K562 (cell line): ENCODE results near the gene CIB1. TPM values are rescaled to one million over a fixed set of nuclear protein-coding genes. Genes with fewer than 3 reads are reported as not detected.

Experiments used
- CHD4 ChIP-seq: fragments of 200-600 bp; sonication (generic); IDR thresholded peaks from 3 replicates; pipeline ENCODE4 v1.6.1; 2012; ENCODE audit warnings: low read depth, mild to moderate bottlenecking, mixed read lengths, low read length, inconsistent platforms; ENCODE audit not compliant: insufficient read depth, insufficient replicate concordance, poor library complexity, severe bottlenecking
- CTBP1 ChIP-seq: fragments of 450-650 bp; IDR thresholded peaks from 2 replicates; pipeline ENCODE4 v1.6.1; 2016; ENCODE audit warnings: borderline replicate concordance
- CXXC5 ChIP-seq: fragments of 250-450 bp; sonication (Bioruptor Pico); IDR thresholded peaks from 2 replicates; pipeline ENCODE4 v1.8.0; 2022; ENCODE audit warnings: inconsistent platforms, mild to moderate bottlenecking, moderate library complexity
- L3MBTL2 ChIP-seq: fragments of 450-650 bp; IDR thresholded peaks from 2 replicates; pipeline ENCODE4 v1.6.1; 2016; ENCODE audit warnings: mild to moderate bottlenecking, moderate library complexity
- MYC ChIP-seq, 2 experiments: fragments of 250-450 bp in 1 of 2; sonication (Bioruptor Pico) in 1 of 2; IDR thresholded peaks; 2 replicates each; pipeline versions ENCODE4 v1.5.1 to v1.6.1; 2012 to 2021; ENCODE audit warnings: low read depth in 2 of 2, borderline replicate concordance in 1 of 2, improper control_type of control experiment in 1 of 2, low read length in 1 of 2, mild to moderate bottlenecking in 1 of 2, moderate library complexity in 1 of 2
- MYNN ChIP-seq, 2 experiments: sonication (generic); formaldehyde crosslinking in 1 of 2; IDR thresholded peaks; 2 replicates each; pipeline versions ENCODE4 v1.5.0 to v1.6.1; 2016 to 2020; ENCODE audit warnings: antibody characterized with exemption in 1 of 2, missing genetic modification reagents in 1 of 2
- NR4A1 ChIP-seq, 2 experiments: fragments of 250-450 bp in 1 of 2; fragments of 450-650 bp in 1 of 2; sonication (Bioruptor Pico) in 1 of 2; IDR thresholded peaks; 2 replicates each; pipeline versions ENCODE4 v1.4.0 to v1.6.1; 2016 to 2020; ENCODE audit warnings: mild to moderate bottlenecking in 2 of 2, missing compliant biosample characterization in 1 of 2, missing genetic modification characterization in 1 of 2, moderate library complexity in 1 of 2
- TFAP4 ChIP-seq: sonication (generic); formaldehyde crosslinking; IDR thresholded peaks from 2 replicates; pipeline ENCODE4 v1.8.0; 2022; ENCODE audit warnings: missing genetic modification reagents, mild to moderate bottlenecking, moderate library complexity, borderline replicate concordance
- polyA plus RNA-seq, 8 experiments: library from polyadenylated mRNA; depleted of rRNA in 4 of 8; stranded (reverse) in 5 of 8; unstranded in 3 of 8; fragments of >200 nt; fragmentation: Nextera tagmentation in 2 of 8; fragmentation: Illumina TruSeq in 1 of 8; extraction: Ambion mirVana in 2 of 8; extraction: Trizol in 1 of 8; gene quantifications; 2 replicates each; pipeline versions ENCODE4 v1.2.1 to v1.2.3, GENCODE V29; 2011 to 2014; ENCODE audit warnings: inconsistent platforms in 1 of 8, missing spikeins in 1 of 8
- total RNA-seq, 7 experiments: library from RNA; depleted of rRNA in 6 of 7; stranded (reverse); fragments of >200 nt in 6 of 7; fragmentation: Illumina TruSeq in 2 of 7; extraction: Trizol in 2 of 7; gene quantifications; 2 replicates each; pipeline versions ENCODE4 v1.2.1 to v1.2.3, GENCODE V29; 2011 to 2021; ENCODE audit warnings: low replicate concordance in 1 of 7

Gene CIB1
- total and polyA plus RNA-seq, 9 of the 15 experiments (the other 6 are each of a cell fraction or from before 2014, with no cell fraction given): 14.9 to 136 (median 64.5) TPM

- TF ChIP-seq NR4A1 (CRISPR knock-in tag; IDR thresholded peaks at IDR 0.05) (no peak), NR4A1 (tag; IDR thresholded peaks at IDR 0.05) (no peak), MYC (IDR thresholded peaks at IDR 0.05; ENCODE audit: low read depth, low read length) (peak; percentile 22; the same call in 1 of the 2 replicates), MYC (CRISPR knock-in tag; IDR thresholded peaks at IDR 0.05; ENCODE audit: borderline replicate concordance, low read depth) (no peak), CXXC5 (CRISPR knock-in tag) (peak; percentile 39; the same call in 1 of the 2 replicates), MYNN (IDR thresholded peaks at IDR 0.05) (peak; percentile 1; the same call in 1 of the 2 replicates), MYNN (CRISPR knock-in tag; IDR thresholded peaks at IDR 0.05) (no peak), TFAP4 (0 out of 2 replicates have a peak, but pooled peaks have one; percentile 26), CHD4 (no peak), CTBP1 (0 out of 2 replicates have a peak, but pooled peaks have one; percentile 23), L3MBTL2 (0 out of 2 replicates have a peak, but pooled peaks have one; percentile 22)
Observed at GRCh38 chr15:90189781-90190467, 43.8 kb downstream of the CIB1 start (continued).
